ENCODE measurements around the gene LBH. TPM values are rescaled to one million over a fixed set of nuclear protein-coding genes. Genes with fewer than 3 reads are reported as not detected.

Gene LBH
- 1.1 and 1.7 TPM in 2 replicates for total RNA-seq (2022)
- Bru-seq, nascent RNA, result percentile 24 among the genes with signal in this experiment
- BruChase-seq, experiment 1, labeled RNA remaining after a 6-hour chase, result percentile 19 among the genes with signal in this experiment
- percentile 22 among the genes with signal in this experiment for BruChase-seq, experiment 2, labeled RNA remaining after a 2-hour chase
- long read RNA-seq, partial matches to known transcripts, result 0 of 4 reads
- long read RNA-seq, other reads (novel, unspliced or antisense), result 0 of 4 reads

- Mint-ChIP-seq H3K9me3 (ENCODE audit: unreplicated experiment) (no peaks in the 10 kb centered on the region), H3K4me1 (ENCODE audit: insufficient read depth, unreplicated experiment) (peaks cover 11% of the 10 kb centered on the region), H3K27me3 (ENCODE audit: insufficient read depth, unreplicated experiment) (no peaks in the 10 kb centered on the region), H3K27ac (ENCODE audit: low read depth, unreplicated experiment) (no peak within 1 kb of the TSS), H3K4me3 (ENCODE audit: unreplicated experiment) (peak within 1 kb of the TSS; percentile 66), H3K36me3 (ENCODE audit: insufficient read depth, unreplicated experiment) (no peaks in the 10 kb centered on the region)
- BruUV-seq (replicated peaks), result no TSS peak
- intact Hi-C loops (cut with micrococcal nuclease), result loop anchor here (5.0 to 10.0 kb wide), 2 partner anchors 41 to 213 kb away; partner anchors contain the start of gene LCLAT1
- ChIA-PET CTCF (interaction anchor here (0.7 to 5.1 kb wide), 4 partner anchors 7 to 66 kb away, joined by 3 to 15 read pairs (median 5); no protein-coding TSS in a partner anchor), POLR2A (interaction anchor here (0.6 to 0.7 kb wide), 2 partner anchors 14 to 35 kb away, joined by 3 read pairs; no protein-coding TSS in a partner anchor)
- peak; percentile 51 for DNase-seq (ENCODE audit: unreplicated experiment)
- no peak for TF ChIP-seq CTCF (IDR thresholded peaks at IDR 0.05; ENCODE audit: unreplicated experiment)
Measured at GRCh38 chr2:30231212-30231995, at the start of gene LBH. Gene LBH, plus strand, starts transcription at chr2:30231534. Its CDS starts 205 bp downstream, at chr2:30231739.

GRCh38 chr2:30184035-30184434, 47.3 kb upstream of the LBH start:
- Mint-ChIP-seq H3K9me3 (ENCODE audit: unreplicated experiment) (no peaks in the 10 kb centered on the region), H3K4me1 (ENCODE audit: insufficient read depth, unreplicated experiment) (peaks cover 29% of the 10 kb centered on the region), H3K27me3 (ENCODE audit: insufficient read depth, unreplicated experiment) (no peaks in the 10 kb centered on the region), H3K36me3 (ENCODE audit: insufficient read depth, unreplicated experiment) (peaks cover 6% of the 10 kb centered on the region), H3K4me3 (ENCODE audit: unreplicated experiment) (no peak overlapping the region), H3K27ac (ENCODE audit: low read depth, unreplicated experiment) (peak overlapping the region; percentile 97)
- POLR2A ChIA-PET, result interaction anchor here (1.1 to 1.7 kb wide), 3 partner anchors 19 to 45 kb away, joined by 3 to 7 read pairs (median 4); partner anchors contain the start of gene YPEL5
- no peak for DNase-seq (ENCODE audit: unreplicated experiment)
- no peak for TF ChIP-seq CTCF (IDR thresholded peaks at IDR 0.05; ENCODE audit: unreplicated experiment)
- no TSS peak for BruUV-seq (replicated peaks)
- intact Hi-C loops (cut with micrococcal nuclease), result no loop called here
- CTCF ChIA-PET, result interaction anchor here (0.6 to 2.2 kb wide), 9 partner anchors 11 to 527 kb away, joined by 3 to 17 read pairs (median 5); no protein-coding TSS in a partner anchor

GRCh38 chr2:30185178-30185577, 46.2 kb upstream of the LBH start:
- H3K4me3 Mint-ChIP-seq (ENCODE audit: unreplicated experiment), result no peak overlapping the region
- ChIA-PET POLR2A (interaction anchor here (0.7 to 1.7 kb wide), 4 partner anchors 21 to 46 kb away, joined by 3 to 7 read pairs (median 4); partner anchors contain the start of gene YPEL5), CTCF (interaction anchor here (1.0 to 2.2 kb wide), 7 partner anchors 20 to 526 kb away, joined by 3 to 17 read pairs (median 6); no protein-coding TSS in a partner anchor)
- no peaks in the 10 kb centered on the region for H3K27me3 Mint-ChIP-seq (ENCODE audit: insufficient read depth, unreplicated experiment)
- intact Hi-C loops (cut with micrococcal nuclease), result no loop called here
- peak overlapping the region; percentile 97 for H3K27ac Mint-ChIP-seq (ENCODE audit: low read depth, unreplicated experiment)
- H3K36me3 Mint-ChIP-seq (ENCODE audit: insufficient read depth, unreplicated experiment), result peaks cover 6% of the 10 kb centered on the region
- BruUV-seq (replicated peaks), result no TSS peak
- TF ChIP-seq CTCF (IDR thresholded peaks at IDR 0.05; ENCODE audit: unreplicated experiment), result no peak
- no peaks in the 10 kb centered on the region for H3K9me3 Mint-ChIP-seq (ENCODE audit: unreplicated experiment)
- DNase-seq (ENCODE audit: unreplicated experiment), result peak; percentile 96
- H3K4me1 Mint-ChIP-seq (ENCODE audit: insufficient read depth, unreplicated experiment), result peaks cover 20% of the 10 kb centered on the region

GRCh38 chr2:30188292-30188691, 43.0 kb upstream of the LBH start:
- no peaks in the 10 kb centered on the region for H3K27me3 Mint-ChIP-seq (ENCODE audit: insufficient read depth, unreplicated experiment)
- peaks cover 6% of the 10 kb centered on the region for H3K36me3 Mint-ChIP-seq (ENCODE audit: insufficient read depth, unreplicated experiment)
- no TSS peak for BruUV-seq (replicated peaks)
- CTCF ChIA-PET, result interaction anchor here (1.9 to 3.3 kb wide), 3 partner anchors 21 to 519 kb away, joined by 8 to 21 read pairs (median 16); no protein-coding TSS in a partner anchor
- POLR2A ChIA-PET, result interaction anchor here (0.6 to 1.2 kb wide), 3 partner anchors 9 to 322 kb away, joined by 3 to 4 read pairs (median 4); no protein-coding TSS in a partner anchor
- no peak overlapping the region for H3K4me3 Mint-ChIP-seq (ENCODE audit: unreplicated experiment)
- no peak overlapping the region for H3K27ac Mint-ChIP-seq (ENCODE audit: low read depth, unreplicated experiment)
- peaks cover 25% of the 10 kb centered on the region for H3K4me1 Mint-ChIP-seq (ENCODE audit: insufficient read depth, unreplicated experiment)
- no peaks in the 10 kb centered on the region for H3K9me3 Mint-ChIP-seq (ENCODE audit: unreplicated experiment)
- TF ChIP-seq CTCF (IDR thresholded peaks at IDR 0.05; ENCODE audit: unreplicated experiment), result no peak
- no peak for DNase-seq (ENCODE audit: unreplicated experiment)
- intact Hi-C loops (cut with micrococcal nuclease), result no loop called here
